Central memory CD4-positive, alpha-beta T cell (primary cell): ENCODE data around the gene XPO5.

Experiments
- DNase-seq: peaks from one replicate; pipeline ENCODE4 v3.0.0; 2022

The XPO5 gene

GRCh38 chr6:43494766-43495165 lies 81.1 kb downstream of the XPO5 start:
- no peak for DNase-seq

GRCh38 chr6:43494321-43494720 lies 81.5 kb downstream of the XPO5 start:
- DNase-seq = no peak

GRCh38 chr6:43493833-43494232 lies 82.0 kb downstream of the XPO5 start:
- DNase-seq = no peak

- no peak for DNase-seq
These were observed 82.6 kb downstream of the XPO5 start for GRCh38 chr6:43493230-43493629.

- no peak for DNase-seq
These were observed 83.2 kb downstream of the XPO5 start for GRCh38 chr6:43492673-43493072.

- DNase-seq = no peak
These were observed 83.8 kb downstream of the XPO5 start for GRCh38 chr6:43491750-43492661.

GRCh38 chr6:43490523-43490939 lies 85.3 kb downstream of the XPO5 start:
- no peak for DNase-seq

GRCh38 chr6:43489277-43490072 lies 86.4 kb downstream of the XPO5 start:
- DNase-seq = no peak

- DNase-seq = no peak
These were observed 87.1 kb downstream of the XPO5 start for GRCh38 chr6:43488667-43489276.

- no peak for DNase-seq
These were observed 94.1 kb downstream of the XPO5 start for GRCh38 chr6:43481591-43482236.

- DNase-seq = no peak
These were observed 94.8 kb downstream of the XPO5 start for GRCh38 chr6:43481075-43481474.

GRCh38 chr6:43478008-43478372 lies 97.8 kb downstream of the XPO5 start:
- DNase-seq = no peak

GRCh38 chr6:43477235-43478007 lies 98.4 kb downstream of the XPO5 start, which contains the start of gene TJAP1:
TSS of gene TJAP1 (plus strand) at chr6:43477570. CDS start at chr6:43499002, 21,432 bp downstream.
- DNase-seq = peak; percentile 93

GRCh38 chr6:43476746-43477145 lies 99.1 kb downstream of the XPO5 start:
- DNase-seq = no peak

- no peak for DNase-seq
These were observed 100.3 kb downstream of the XPO5 start for GRCh38 chr6:43475516-43475915.

GRCh38 chr6:43472515-43472914 lies 103.3 kb downstream of the XPO5 start:
- DNase-seq = no peak
